Activated naive CD8-positive, alpha-beta T cell treated with anti-CD3 and anti-CD28 coated beads, Interleukin-2, amount 50 U/mL, for 24 hours (primary cell): Measurements from ENCODE around the gene ABI1.
A peak's percentile ranks its signal among the peaks of the same experiment; 100 is the strongest.
"Not testable (repeated sequence)": the region's sequence is repeated elsewhere in the genome, so short reads cannot be mapped to it uniquely, and the experiment has no call there.

Source experiments
- ATAC-seq: fragments of 150-1000 bp; cut with Tn5 transposase; one replicate; pipeline ENCODE4 v1.10.0; 2021
- DNase-seq: peaks from one replicate; pipeline ENCODE4 v3.0.0; 2021
- H3K27ac Mint-ChIP-seq: one replicate; pipeline ENCODE4 v1.8.0; 2021; ENCODE audit warnings: mild to moderate bottlenecking, mixed read lengths
- H3K27me3 Mint-ChIP-seq: one replicate; pipeline ENCODE4 v1.8.0; 2021; ENCODE audit warnings: mixed read lengths
- H3K36me3 Mint-ChIP-seq: one replicate; pipeline ENCODE4 v1.8.0; 2021; ENCODE audit warnings: low read depth, mixed read lengths
- H3K4me1 Mint-ChIP-seq: one replicate; pipeline ENCODE4 v1.8.0; 2021; ENCODE audit warnings: mixed read lengths
- H3K4me3 Mint-ChIP-seq: one replicate; pipeline ENCODE4 v1.8.0; 2021; ENCODE audit warnings: mild to moderate bottlenecking, moderate library complexity, mixed read lengths
- H3K9me3 Mint-ChIP-seq: one replicate; pipeline ENCODE4 v1.8.0; 2021; ENCODE audit warnings: mixed read lengths

The ABI1 gene

GRCh38 chr10:26802527-26802926 is 58.2 kb downstream of the ABI1 start:
- Mint-ChIP-seq H3K4me1 (peaks cover 86% of the 10 kb centered on the region), H3K36me3 (peaks cover 5% of the 10 kb centered on the region), H3K27ac (no peak overlapping the region), H3K9me3 (no peaks in the 10 kb centered on the region), H3K4me3 (no peak overlapping the region), H3K27me3 (no peaks in the 10 kb centered on the region)
- DNase-seq (no peak), ATAC-seq (no peak)

GRCh38 chr10:26801831-26802230 is 58.9 kb downstream of the ABI1 start:
- DNase-seq (no peak), ATAC-seq (no peak)
- peaks cover 5% of the 10 kb centered on the region for H3K36me3 Mint-ChIP-seq
- H3K4me3 Mint-ChIP-seq: no peak overlapping the region
- no peaks in the 10 kb centered on the region for H3K27me3 Mint-ChIP-seq
- peaks cover 85% of the 10 kb centered on the region for H3K4me1 Mint-ChIP-seq
- no peaks in the 10 kb centered on the region for H3K9me3 Mint-ChIP-seq
- H3K27ac Mint-ChIP-seq: no peak overlapping the region

- H3K36me3 Mint-ChIP-seq: peaks cover 5% of the 10 kb centered on the region
- H3K27me3 Mint-ChIP-seq: no peaks in the 10 kb centered on the region
- H3K4me3 Mint-ChIP-seq: no peak overlapping the region
- ATAC-seq: no peak
- H3K27ac Mint-ChIP-seq: no peak overlapping the region
- no peak for DNase-seq
- H3K4me1 Mint-ChIP-seq: peaks cover 79% of the 10 kb centered on the region
- H3K9me3 Mint-ChIP-seq: no peaks in the 10 kb centered on the region
These were observed 59.5 kb downstream of the ABI1 start for GRCh38 chr10:26801274-26801673.

DNA sequence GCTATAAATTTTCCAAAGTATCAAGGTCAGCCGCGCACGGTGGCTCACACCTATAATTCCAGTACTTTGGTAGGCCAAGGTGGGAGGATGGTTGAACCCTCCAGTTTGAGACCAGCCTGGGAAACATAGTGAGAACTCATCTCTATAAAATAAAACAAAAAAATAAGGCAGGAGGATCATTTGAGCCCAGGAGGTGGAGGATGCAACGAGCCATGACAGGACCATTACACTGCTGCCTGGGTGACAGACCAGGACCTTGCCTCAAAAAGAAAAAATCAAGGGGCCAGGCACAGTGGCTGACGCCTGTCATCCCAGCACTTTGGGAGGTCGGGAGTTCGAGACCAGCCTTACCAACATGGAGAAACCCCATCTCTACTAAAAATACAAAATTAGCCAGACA is 60.3 kb downstream of the ABI1 start:
- Mint-ChIP-seq H3K9me3 (peaks cover 3% of the 10 kb centered on the region), H3K27ac (peak overlapping the region; percentile 35), H3K36me3 (peaks cover 7% of the 10 kb centered on the region), H3K4me3 (no peak overlapping the region), H3K4me1 (peaks cover 76% of the 10 kb centered on the region), H3K27me3 (no peaks in the 10 kb centered on the region)
- DNase-seq (no peak), ATAC-seq (no peak)

- H3K27me3 Mint-ChIP-seq: no peaks in the 10 kb centered on the region
- H3K4me3 Mint-ChIP-seq: no peak overlapping the region
- DNase-seq (no peak), ATAC-seq (no peak)
- peaks cover 70% of the 10 kb centered on the region for H3K4me1 Mint-ChIP-seq
- peaks cover 3% of the 10 kb centered on the region for H3K9me3 Mint-ChIP-seq
- H3K27ac Mint-ChIP-seq: peak overlapping the region; percentile 61
- peaks cover 12% of the 10 kb centered on the region for H3K36me3 Mint-ChIP-seq
These were observed 61.4 kb downstream of the ABI1 start for GRCh38 chr10:26799342-26799741.

DNA sequence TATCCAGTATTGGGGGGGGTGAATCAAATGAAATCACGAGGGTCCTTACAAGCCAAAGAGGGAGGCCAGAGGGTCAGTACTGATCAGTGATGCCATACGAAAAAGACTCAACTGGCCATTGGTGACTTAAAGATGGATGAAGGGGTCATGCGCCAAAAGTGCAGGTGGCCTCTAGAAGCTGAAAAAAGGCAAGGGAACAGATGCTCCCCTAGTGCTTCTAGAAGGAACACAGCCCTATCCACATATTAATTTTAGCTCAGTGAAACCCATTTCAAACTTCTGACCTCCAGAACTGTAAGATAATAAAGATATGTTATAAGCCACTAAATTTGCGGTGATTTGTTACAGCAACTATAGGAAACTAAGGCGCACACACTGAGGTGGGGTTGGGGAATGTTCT is 62.5 kb downstream of the ABI1 start:
- peaks cover 3% of the 10 kb centered on the region for H3K9me3 Mint-ChIP-seq
- peaks cover 64% of the 10 kb centered on the region for H3K4me1 Mint-ChIP-seq
- H3K36me3 Mint-ChIP-seq: peaks cover 12% of the 10 kb centered on the region
- H3K27me3 Mint-ChIP-seq: no peaks in the 10 kb centered on the region
- no peak overlapping the region for H3K4me3 Mint-ChIP-seq
- DNase-seq: no peak
- H3K27ac Mint-ChIP-seq: no peak overlapping the region
- ATAC-seq: no peak

GRCh38 chr10:26797340-26797739 is 63.4 kb downstream of the ABI1 start:
- Mint-ChIP-seq H3K9me3 (peaks cover 3% of the 10 kb centered on the region), H3K4me1 (peaks cover 59% of the 10 kb centered on the region), H3K4me3 (no peak overlapping the region), H3K36me3 (peaks cover 12% of the 10 kb centered on the region), H3K27ac (no peak overlapping the region), H3K27me3 (no peaks in the 10 kb centered on the region)
- DNase-seq (no peak), ATAC-seq (no peak)

DNA sequence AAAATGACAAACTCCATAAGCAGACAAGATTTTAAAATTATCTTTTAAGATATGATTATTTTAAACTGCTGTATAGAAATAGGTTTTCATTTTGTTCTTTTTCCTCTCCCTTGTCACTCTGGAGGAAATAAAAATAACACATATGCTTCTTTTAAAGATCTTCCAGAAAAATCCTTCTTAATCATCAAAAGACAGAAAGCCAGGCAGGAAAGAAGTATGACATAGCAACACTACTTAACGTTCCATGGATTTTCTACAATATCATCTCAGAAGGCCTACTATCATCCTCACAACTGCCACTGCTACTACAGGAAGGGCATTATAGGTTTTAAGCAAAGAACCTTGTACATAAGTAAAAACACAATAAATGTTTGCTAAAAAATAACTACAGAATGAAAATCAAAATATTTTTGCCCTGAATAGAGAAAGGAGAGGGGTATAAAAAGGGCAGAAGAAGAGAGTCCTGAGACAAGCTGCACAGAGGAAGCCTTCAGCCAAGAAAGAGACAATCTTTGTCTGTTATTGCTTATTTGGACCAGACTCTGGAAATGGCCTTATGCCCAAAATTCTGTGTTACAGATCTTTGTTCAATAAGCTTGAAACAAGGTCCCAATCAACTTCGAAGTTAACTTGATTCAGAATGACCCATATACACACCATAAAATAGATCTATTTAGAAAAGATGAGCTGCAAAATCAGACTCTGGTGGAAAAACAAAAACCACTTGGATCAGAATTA is 67.8 kb downstream of the ABI1 start:
- no peak overlapping the region for H3K4me3 Mint-ChIP-seq
- no peak overlapping the region for H3K27ac Mint-ChIP-seq
- peaks cover 19% of the 10 kb centered on the region for H3K36me3 Mint-ChIP-seq
- peaks cover 3% of the 10 kb centered on the region for H3K9me3 Mint-ChIP-seq
- no peaks in the 10 kb centered on the region for H3K27me3 Mint-ChIP-seq
- DNase-seq: no peak
- ATAC-seq: no peak
- peaks cover 42% of the 10 kb centered on the region for H3K4me1 Mint-ChIP-seq

GRCh38 chr10:26790221-26790995 is 70.3 kb downstream of the ABI1 start:
- Mint-ChIP-seq H3K4me3 (no peak overlapping the region), H3K9me3 (no peaks in the 10 kb centered on the region), H3K27ac (no peak overlapping the region), H3K4me1 (peaks cover 38% of the 10 kb centered on the region), H3K36me3 (peaks cover 27% of the 10 kb centered on the region), H3K27me3 (no peaks in the 10 kb centered on the region)
- DNase-seq (no peak), ATAC-seq (no peak)

GRCh38 chr10:26789779-26790178 is 71.0 kb downstream of the ABI1 start:
- not testable (repeated sequence) for H3K27me3 Mint-ChIP-seq, H3K4me3 Mint-ChIP-seq, ATAC-seq, DNase-seq, H3K27ac Mint-ChIP-seq, H3K9me3 Mint-ChIP-seq
- Mint-ChIP-seq H3K36me3 (peaks cover 23% of the 10 kb centered on the region), H3K4me1 (peaks cover 36% of the 10 kb centered on the region)

- peaks cover 46% of the 10 kb centered on the region for H3K4me1 Mint-ChIP-seq
- no peaks in the 10 kb centered on the region for H3K27me3 Mint-ChIP-seq
- H3K9me3 Mint-ChIP-seq: no peaks in the 10 kb centered on the region
- H3K36me3 Mint-ChIP-seq: peaks cover 23% of the 10 kb centered on the region
- no peak for DNase-seq
- no peak overlapping the region for H3K27ac Mint-ChIP-seq
- no peak for ATAC-seq
- no peak overlapping the region for H3K4me3 Mint-ChIP-seq
These were observed 73.4 kb downstream of the ABI1 start for GRCh38 chr10:26787362-26787761.

- peaks cover 4% of the 10 kb centered on the region for H3K36me3 Mint-ChIP-seq
- peaks cover 71% of the 10 kb centered on the region for H3K4me1 Mint-ChIP-seq
- DNase-seq (no peak), ATAC-seq (peak; percentile 53)
- peak overlapping the region; percentile 85 for H3K27ac Mint-ChIP-seq
- no peaks in the 10 kb centered on the region for H3K27me3 Mint-ChIP-seq
- H3K4me3 Mint-ChIP-seq: peak overlapping the region; percentile 41
- no peaks in the 10 kb centered on the region for H3K9me3 Mint-ChIP-seq
These were observed 79.0 kb downstream of the ABI1 start for GRCh38 chr10:26781797-26782196.

- Mint-ChIP-seq H3K4me3 (peak overlapping the region; percentile 41), H3K9me3 (no peaks in the 10 kb centered on the region), H3K27me3 (no peaks in the 10 kb centered on the region), H3K27ac (peak overlapping the region; percentile 85), H3K4me1 (peaks cover 71% of the 10 kb centered on the region), H3K36me3 (peaks cover 4% of the 10 kb centered on the region)
- peak; percentile 23 for DNase-seq
- peak; percentile 90 for ATAC-seq
These were observed 79.8 kb downstream of the ABI1 start for GRCh38 chr10:26780793-26781601.

DNA sequence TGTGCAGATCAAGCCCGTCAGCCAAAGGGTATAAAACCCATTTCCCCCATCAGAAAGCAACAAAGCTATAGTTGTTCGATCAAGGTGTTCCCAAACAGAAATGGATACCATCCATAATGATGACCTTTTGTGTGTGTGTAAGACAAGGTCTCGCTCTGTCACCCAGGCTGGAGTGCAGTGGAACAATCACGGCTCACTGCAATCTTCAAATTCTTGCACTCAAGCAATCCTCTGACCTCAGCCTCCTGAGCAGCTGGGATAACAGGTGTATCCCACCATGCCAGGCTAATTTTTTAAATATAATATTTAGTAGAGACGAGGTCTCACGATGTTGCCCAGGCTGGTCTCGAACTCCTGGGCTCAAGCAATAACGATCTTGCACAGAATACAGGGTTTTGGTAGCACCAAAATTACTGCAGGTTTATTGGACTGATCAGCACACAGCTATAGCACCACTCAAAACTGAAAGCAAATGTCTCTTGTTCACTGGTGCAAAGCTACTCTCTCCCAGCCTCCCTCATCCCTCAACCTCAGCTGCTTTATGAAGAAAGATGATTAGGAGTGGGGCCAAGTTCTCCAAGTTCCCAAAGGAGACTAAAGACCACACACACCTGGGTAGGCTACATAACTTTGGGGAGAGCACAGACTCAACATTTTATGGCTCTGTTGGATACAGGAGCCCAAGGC is 80.5 kb downstream of the ABI1 start:
- Mint-ChIP-seq H3K27ac (peak overlapping the region; percentile 85), H3K36me3 (no peaks in the 10 kb centered on the region), H3K9me3 (no peaks in the 10 kb centered on the region), H3K4me3 (no peak overlapping the region), H3K4me1 (peaks cover 72% of the 10 kb centered on the region), H3K27me3 (no peaks in the 10 kb centered on the region)
- ATAC-seq: no peak
- no peak for DNase-seq
